Jurkat, Clone E6-1 (cell line): ENCODE measurements around the gene PRKAB2. TPM values are rescaled to one million over a fixed set of nuclear protein-coding genes. Genes with fewer than 3 reads are reported as not detected.
"Not testable (repeated sequence)": the region's sequence is repeated elsewhere in the genome, so short reads cannot be mapped to it uniquely, and the experiment has no call there.

Experiments
- DNase-seq: peaks from one replicate; pipeline ENCODE4 v3.0.0-alpha.2; 2011; ENCODE audit warnings: low read depth, low spot score
- H3K4me3 ChIP-seq: 2 replicates; pipeline ENCODE4 v1.5.1; 2011; ENCODE audit warnings: mild to moderate bottlenecking, low read length, control low read depth, moderate library complexity
- polyA plus RNA-seq: library from polyadenylated mRNA; unstranded; fragments of >200 nt; gene quantifications from one replicate; pipeline ENCODE4 v1.2.1, GENCODE V29; 2012; ENCODE audit warnings: missing spikeins; ENCODE audit not compliant: insufficient read length, insufficient read depth

PRKAB2 gene, protein sequence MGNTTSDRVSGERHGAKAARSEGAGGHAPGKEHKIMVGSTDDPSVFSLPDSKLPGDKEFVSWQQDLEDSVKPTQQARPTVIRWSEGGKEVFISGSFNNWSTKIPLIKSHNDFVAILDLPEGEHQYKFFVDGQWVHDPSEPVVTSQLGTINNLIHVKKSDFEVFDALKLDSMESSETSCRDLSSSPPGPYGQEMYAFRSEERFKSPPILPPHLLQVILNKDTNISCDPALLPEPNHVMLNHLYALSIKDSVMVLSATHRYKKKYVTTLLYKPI
- polyA plus RNA-seq, result 11.3 TPM

DNA sequence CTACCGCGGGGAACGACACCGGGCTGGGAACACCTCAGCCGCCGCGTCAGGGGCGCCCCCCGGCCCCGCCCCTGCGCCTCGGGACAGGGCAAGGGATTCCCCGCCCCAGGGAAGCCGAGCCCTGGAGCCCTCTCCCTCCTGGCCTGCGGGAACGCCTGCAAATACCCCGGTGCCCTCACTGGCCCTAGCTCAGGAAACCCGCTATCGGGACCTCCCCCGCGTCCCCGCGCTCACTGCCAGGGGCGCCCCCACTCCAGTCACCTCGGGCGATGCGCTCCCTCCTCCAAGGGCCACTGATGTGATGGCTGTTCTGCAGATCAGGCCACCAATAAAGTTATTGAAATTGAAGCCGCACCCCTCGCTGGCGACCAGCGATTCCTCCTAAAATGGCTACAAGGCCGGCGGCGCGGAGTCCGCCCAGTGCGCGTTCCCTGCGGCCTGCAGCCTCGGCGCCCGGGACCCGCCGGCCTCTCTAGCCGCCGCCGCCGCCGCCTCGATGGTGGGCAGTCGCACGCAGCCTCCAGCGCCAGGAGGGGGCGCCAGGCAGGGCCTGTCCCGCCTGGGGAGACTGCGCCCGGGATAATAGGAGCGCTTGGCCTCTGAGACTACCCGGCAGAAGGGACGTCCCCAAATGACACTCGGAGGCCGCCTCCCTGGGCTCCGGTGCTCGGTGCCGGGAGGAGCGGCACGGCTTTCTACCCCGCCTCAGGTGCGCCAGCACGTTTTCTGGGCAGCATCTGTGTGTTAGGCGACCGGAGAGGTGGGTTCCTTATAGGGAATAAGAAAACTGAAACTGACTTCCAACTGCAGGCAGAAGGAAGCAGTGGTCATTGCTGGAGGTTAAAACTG, at the start of gene PRKAB2:
TSS of gene PRKAB2 (minus strand) at position 303 of the 849 bp plus-strand sequence. CDS start 326 bp downstream, outside the sequence.
- peak; percentile 87 for DNase-seq
- peak within 1 kb of the TSS; percentile 90 for H3K4me3 ChIP-seq

DNA sequence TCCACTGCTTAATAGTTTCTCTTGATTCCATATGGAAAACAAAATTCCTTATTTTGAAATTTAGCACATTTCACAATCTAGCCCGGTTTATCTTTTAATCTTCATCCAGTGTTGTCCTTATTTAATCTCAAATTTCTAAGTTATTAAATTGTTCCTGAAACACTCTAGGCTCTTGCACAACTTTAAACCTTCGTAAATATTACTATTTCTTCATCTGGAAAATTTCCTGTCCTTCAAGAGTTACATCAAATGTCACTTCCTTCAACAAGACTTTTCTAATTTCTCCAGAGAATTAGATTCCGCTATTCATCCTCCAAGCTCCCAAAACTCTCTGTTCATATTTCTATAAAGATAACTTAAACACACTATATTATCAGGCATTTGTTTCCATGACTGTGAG, 46.3 kb upstream of the PRKAB2 start:
- DNase-seq, result no peak
- no peak overlapping the region for H3K4me3 ChIP-seq

DNA sequence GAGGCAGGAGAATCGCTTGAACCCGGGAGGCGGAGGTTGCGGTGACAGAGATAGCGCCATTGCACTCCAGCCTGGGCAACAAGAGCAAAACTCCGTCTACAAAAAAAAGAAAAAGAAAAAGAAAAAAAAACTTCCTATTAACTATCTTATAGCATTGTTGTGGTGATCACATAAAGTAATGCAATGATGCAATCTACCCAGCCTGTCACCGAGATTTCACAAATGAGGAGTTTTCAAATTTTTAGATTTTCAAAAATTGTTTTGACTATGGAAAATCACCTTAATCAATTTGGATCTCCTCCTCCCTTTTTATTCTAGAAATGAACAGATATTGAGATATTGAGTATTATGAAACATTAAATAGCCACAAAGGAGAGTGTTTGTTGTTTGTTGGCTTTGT, 44.9 kb upstream of the PRKAB2 start:
- DNase-seq, result no peak
- no peak overlapping the region for H3K4me3 ChIP-seq

DNA sequence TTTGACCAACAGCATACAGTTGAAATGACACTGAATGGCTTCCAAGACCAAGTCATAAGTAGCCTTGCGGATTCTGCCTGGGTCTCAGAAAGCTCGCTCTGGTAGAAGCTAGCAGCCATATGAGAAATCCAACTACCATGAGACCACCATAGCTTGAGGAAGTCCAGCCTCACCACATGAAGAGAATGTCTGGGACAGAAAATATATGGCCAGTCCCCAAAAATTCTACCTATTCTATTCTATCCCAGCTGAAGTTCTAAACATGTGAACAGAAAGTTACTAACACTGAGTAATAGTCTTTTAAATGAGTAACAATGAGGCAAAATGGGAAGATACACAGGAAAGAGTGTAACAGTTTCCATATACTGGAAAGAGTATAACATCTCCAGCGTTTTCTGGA, 43.9 kb upstream of the PRKAB2 start:
- no peak overlapping the region for H3K4me3 ChIP-seq
- no peak for DNase-seq

DNA sequence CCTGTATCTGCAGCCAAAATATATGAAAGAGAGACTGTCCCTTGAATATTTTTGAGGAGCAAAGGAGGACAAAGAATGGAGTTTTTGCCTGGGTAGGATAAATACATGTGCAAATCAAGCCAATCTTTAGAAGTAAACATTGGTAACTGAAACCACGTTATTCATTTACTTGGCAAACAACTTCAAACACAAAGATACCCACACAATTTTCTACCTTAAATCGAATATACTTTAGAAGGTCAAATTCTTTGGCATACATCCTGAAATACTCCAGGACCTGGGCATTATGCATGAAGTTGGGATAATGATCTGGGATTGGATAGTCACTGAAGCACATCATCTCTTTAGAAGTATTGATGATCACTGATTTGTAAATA, 43.3 kb upstream of the PRKAB2 start:
- no peak overlapping the region for H3K4me3 ChIP-seq
- no peak for DNase-seq

DNA sequence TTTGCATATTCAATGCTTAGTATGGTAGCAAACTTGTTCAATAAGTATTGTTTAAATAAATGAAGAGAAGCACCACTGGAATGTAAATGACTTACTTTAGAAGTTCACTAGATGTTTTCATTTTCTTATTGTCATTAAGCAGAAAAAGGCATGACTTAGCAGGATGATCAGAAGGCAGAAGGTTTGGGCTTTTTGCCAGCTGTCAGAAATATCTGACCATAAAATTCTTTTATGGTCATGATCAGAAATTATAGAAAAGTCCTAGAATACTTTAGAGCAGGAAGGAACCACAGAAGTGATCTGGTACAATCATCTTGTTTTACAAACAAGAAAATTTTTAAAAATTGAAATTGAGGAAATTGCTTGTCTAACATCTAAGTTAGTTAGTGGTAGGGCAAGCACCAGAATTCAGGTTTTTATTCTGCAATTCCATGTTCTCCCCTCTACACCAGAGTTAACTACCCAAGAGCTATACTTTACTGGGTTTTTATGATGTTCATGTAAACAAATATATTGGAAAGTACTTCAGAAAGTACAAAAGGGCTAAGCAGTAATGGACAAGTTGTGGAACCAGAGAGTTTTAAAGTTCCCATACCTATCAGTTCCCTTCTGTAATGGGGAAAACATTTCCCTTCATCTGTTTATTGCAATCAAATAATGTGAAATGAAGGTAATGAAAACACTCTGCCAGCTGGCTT, 42.7 kb upstream of the PRKAB2 start:
- DNase-seq, result no peak

GRCh38 chr1:147214325-147214724, 42.1 kb upstream of the PRKAB2 start:
- DNase-seq, result no peak
- no peak overlapping the region for H3K4me3 ChIP-seq

More for the DNA sequence above, 42.7 kb upstream of the PRKAB2 start:
- H3K4me3 ChIP-seq, result no peak overlapping the region

DNA sequence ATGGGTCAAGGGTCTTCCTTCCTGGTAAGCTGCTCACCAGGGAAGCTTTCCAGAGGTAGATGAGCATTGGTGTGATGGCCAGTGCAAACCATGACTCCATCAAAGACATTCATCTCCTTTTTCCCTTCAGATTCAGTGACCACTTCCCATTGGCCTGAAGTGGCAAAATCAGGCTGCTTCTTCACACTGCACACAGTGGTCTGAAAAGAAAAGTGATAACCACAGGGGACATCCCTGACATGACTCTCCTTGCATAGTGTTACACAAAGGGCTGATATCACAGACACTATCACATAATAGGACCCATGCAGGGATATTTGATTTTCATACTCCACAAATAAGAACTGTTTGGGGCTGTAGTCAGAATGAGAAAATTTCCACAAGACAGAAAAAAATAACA, 41.0 kb upstream of the PRKAB2 start:
- H3K4me3 ChIP-seq, result no peak overlapping the region
- DNase-seq, result no peak

- DNase-seq, result no peak
Observed at GRCh38 chr1:147211577-147211976, 39.3 kb upstream of the PRKAB2 start.

GRCh38 chr1:147210987-147211386, 38.7 kb upstream of the PRKAB2 start:
- H3K4me3 ChIP-seq, result no peak overlapping the region
- DNase-seq, result no peak

More at GRCh38 chr1:147211577-147211976, 39.3 kb upstream of the PRKAB2 start:
- no peak overlapping the region for H3K4me3 ChIP-seq

DNA sequence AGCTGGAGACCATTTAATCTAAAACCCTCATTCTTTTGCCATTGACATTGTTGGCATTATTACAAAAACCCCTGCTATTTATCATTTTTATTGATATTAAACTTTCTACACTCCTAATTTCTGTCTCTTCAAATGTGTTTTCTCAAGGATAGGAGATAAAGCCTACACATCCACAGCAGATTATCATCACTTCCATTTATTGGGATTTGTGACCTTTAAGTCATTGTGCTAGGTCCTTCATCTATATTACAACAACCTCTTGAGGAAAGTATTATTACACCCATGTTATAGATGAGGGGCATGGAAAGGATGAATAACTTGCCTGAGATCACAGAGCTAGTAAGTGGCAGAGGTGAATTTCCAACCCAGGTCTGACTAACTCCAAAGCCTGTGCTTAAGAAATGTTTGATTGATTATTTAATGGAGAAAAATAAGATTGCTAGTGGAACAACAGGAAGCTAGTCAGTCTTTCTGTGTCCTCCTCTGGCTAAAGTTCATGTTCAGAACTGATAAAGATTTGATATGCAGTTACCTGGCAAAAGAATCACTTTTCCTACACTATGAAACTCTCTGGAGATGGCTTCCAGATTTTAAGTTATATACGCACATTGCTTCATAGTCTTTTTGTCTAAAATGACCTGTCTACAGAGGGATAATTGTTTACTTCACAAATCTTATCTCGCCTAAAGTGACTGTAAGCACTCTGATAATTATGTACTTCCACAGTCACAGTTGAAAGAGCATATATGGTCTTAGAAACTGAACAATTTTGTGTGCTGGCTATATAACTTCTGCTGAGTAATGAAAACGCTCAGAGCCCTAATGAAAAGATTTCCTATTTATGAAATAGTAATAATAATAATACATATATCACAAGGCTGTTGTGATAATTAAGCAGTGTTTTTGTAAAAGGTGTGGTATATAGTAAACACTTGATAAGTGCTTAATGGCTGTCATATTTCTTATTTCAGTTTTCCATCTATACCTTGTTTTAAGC, 37.9 kb upstream of the PRKAB2 start:
- no peak for DNase-seq
- H3K4me3 ChIP-seq, result no peak overlapping the region

DNA sequence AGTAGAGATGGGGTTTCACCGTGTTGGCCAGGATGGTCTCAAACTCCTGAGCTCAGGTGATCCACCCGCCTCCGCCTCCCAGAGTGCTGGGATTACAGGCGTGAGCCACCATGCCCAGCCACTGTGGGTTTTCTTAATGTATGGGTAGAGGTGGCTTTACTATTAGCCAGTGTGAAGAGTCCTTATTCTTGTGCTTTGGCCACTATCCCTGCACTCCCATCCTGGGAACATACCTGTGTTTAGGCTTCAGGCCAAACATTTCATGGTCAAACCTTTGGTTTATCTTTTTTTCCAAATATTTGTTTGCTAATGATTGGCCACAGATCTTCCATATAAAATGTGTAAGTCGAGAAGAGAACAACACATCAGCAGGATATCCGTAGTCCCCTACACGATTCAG, 36.3 kb upstream of the PRKAB2 start:
- no peak overlapping the region for H3K4me3 ChIP-seq
- DNase-seq, result no peak

GRCh38 chr1:147207192-147207591, 34.9 kb upstream of the PRKAB2 start:
- DNase-seq, result no peak
- no peak overlapping the region for H3K4me3 ChIP-seq

DNA sequence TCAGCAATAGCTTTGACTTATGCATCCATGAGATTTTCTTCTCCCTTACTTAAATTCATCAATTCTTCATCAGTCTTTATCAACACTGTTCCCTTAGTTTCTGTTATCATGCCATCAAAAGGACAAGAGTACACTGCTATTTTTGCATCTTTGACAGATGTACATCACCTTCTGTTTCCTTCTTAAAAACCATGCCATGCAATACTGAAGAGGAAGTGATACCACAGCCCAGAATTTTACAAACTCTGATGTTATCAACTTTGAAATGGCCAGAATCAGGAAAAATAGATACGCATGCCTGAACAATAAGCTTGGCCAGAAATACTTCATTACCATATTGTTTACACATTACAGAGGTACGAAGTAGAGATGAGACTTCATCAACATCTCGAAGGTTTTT, 31.8 kb upstream of the PRKAB2 start:
- H3K4me3 ChIP-seq, result no peak overlapping the region
- DNase-seq, result no peak

DNA sequence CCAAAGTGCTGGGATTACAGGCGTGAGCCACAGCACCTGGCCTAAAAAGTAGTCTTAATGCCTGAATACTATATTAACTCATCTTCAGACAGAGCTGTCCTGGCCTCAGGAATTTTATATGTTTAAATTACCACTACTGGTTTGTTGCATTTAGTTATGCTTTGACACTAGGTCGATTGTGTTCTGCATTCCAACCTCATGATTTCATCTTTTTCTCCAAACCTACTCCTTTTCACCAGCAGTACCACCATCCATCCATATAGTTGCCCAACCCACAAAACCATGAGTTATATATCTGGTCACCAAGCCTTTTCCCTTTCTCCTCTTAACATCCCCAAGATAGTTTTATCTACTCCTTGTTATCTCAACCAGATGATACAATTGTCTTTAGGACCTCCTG, 30.3 kb upstream of the PRKAB2 start:
- H3K4me3 ChIP-seq, result no peak overlapping the region
- no peak for DNase-seq

DNA sequence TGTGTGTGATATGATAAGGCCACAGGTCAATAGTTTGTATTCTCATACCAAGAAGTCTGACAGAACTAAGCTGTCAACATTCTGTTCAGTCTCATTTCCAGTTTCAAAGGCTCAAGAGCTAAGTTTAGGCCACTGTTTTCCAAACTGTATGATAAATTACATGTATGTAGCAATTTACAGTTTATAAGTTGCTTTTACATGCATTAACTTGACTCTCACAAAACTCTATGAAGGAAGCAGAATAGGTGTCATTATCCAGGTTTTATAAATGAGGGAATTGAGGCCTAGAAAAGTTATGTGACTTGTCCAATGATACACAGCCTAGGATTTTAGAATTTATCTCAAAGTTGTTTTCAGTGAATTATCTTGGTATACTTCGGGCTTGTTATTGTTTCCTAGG, 29.5 kb upstream of the PRKAB2 start:
- no peak for DNase-seq
- no peak overlapping the region for H3K4me3 ChIP-seq

DNA sequence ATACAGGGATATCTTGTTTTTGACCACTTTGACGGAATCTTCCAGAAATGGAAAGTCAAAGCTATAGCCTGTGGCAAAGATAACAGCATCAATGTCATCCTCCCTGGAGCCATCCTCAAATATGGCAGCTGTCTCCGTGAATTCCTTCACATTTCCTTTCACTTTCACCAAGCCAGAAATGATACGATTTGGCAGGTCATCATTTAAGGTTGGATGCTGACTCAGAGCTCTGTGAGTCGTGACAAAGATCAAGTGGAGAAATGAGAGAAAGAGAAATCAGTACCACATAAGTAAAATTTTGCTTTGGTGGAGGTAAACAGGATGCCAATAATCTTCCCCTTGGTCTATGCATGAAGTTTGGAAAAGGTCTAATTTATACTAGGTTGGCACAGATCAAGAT, 29.0 kb upstream of the PRKAB2 start:
- no peak for DNase-seq
- H3K4me3 ChIP-seq, result no peak overlapping the region

- not testable (repeated sequence) for DNase-seq, H3K4me3 ChIP-seq
Observed at GRCh38 chr1:147197324-147197723, 25.1 kb upstream of the PRKAB2 start.

DNA sequence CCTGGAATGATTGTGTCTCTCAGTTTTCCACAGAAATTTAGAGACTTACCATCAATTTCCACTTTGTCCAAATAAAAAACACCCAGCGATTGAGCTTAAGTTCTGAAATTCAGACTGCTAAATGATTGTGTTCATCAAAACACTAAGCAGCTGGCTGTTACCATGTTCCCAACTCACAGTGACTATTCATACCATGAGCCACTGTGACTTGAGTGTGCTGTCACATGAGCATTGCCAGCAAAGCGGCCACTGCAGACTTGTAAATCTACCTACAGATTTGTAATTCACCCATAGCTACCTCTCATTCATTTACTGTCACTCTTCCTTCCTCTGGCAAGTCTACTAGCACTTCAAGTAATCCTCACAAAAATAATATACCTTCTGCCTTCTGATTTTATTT, 17.2 kb upstream of the PRKAB2 start:
- no peak for DNase-seq
- no peak overlapping the region for H3K4me3 ChIP-seq
